OCI-LY3 (cell line): ENCODE data around the gene MUTYH.

Source experiments
- CTCF ChIP-seq: fragments of 200-600, 300-600 bp; sonication (generic); IDR thresholded peaks from 2 replicates; pipeline ENCODE4 v1.5.1; 2014; ENCODE audit warnings: antibody characterized with exemption, low read length, low read depth
- EZH2phosphoT487 ChIP-seq: fragments of 200-600 bp; shearing (Covaris generic); IDR thresholded peaks from 2 replicates; pipeline ENCODE4 v1.6.1; 2018; ENCODE audit warnings: antibody characterized with exemption, mixed run types, low read depth

DNA sequence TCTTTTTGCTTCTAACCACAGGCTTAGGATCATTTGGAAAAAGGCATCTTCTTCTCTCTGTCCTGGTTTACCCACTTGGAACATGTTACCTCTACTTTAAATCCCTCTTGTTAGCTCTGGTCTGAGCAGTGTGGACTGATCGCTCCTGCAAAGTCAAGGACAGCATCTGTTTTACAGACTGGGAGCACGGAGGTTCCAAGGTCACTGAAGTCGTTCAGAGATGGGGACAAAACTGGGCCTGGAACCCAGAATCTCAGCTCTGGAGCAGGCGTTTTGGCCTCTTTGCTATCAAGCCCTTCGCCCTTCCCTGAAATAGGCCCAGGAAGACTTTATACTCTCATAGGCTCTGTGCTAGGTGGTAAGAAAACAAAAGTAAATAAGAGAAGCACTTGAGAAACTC lies 11.3 kb upstream of the MUTYH start:
- TF ChIP-seq CTCF (no peak), EZH2phosphoT487 (no peak)
